OCI-M2 (cell line): ENCODE results near the gene SS18L1.

ENCODE experiments used
- DNase-seq: peaks from one replicate; lab custom pipeline; 2025; ENCODE audit not compliant: unreplicated experiment; lab: John Stamatoyannopoulos, UW

The SS18L1 gene

DNA sequence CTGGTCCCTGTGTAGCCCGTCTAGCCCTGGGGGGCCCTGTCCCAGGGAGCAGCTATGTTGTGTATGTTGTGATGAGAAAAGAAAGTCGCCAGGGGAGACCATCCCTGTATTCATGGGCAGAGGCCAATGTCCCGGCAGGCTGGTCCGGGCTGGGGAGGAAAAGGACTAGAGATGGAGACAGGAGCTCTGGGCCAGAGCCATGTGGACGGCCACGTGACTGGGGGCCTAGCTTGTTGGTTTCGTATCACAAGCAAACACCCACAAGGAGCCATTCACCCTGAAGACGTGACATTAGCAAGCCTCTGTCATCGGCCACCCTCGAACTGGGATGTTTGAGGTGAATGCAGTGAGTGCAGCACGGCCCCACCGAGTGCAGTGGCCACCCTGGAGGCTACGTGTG is 79.4 kb downstream of the SS18L1 start:
- no peak for DNase-seq

DNA sequence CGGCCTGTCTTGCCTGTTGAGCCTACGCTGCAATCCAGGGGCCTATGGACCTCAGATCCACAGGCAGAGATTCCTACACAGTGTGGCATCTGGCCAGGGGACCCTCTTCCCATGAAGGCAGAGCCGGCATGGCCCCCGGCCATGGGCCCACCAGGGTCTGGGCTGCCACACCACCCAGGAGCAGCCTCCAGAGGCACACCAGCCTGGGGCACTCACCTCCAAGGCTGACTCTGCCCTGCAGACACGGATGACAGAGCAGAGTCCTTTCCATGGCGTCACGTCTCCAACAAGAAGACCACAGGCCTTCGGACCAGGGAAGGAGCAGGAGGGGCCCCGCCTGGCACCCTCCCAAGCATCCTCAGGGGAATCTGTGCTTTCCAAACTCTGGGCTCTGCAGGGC is 80.0 kb downstream of the SS18L1 start:
- DNase-seq: no peak

DNA sequence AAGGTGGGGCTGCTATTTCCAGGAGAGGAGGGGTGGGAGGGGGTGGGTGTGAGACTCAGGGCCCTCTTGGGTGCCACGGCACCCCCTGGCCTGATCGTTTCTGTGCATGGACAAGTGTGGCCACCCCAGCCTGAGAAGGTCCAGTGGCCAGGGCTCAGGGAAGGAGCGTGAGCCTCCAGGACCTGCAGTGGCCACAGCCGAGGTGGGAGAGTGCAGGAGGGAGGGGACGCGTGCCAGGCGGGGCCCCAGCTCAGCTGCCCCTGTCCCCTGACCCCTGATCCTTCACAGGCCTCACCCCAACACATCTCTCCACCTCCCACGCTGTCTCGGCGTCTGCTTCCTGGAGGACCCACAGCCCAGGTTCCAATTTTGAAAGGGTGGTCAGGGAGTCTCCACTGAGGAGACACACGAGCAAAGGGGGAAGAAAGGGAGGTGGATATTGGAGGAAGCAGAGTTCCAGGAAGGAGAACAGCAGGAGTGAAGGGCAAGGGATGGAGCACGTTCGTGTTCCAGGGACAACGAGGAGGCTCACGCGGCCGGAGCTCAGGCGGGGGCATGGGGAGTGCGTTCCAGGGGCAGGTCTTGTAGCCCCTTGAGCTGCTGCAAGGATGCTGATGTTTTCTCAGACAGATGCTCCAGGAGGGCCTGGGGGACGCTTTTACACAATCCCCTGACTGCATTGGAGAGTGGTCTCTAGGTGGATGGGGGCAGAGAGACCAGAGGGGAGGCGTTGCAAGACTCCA is 80.7 kb downstream of the SS18L1 start:
- DNase-seq: no peak

DNA sequence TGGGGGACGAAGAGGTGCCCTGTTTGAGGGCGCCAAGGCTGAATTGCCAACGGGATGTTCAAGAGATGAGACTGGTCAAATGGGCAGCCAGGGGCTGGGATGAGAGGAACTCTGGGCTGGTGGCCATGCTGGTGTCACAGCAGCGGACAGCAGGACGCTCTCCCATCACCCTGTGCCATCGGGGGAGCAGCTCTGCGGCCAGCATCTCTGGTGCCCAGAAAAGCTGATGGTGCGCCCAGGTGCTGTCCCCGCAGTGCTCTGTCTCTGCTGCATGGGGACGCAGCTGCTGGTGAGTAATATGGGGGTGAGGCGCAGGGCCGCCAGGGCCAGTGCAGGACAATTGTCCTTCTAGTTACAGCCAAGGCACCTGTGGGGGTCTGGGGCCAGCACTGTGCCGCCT is 81.5 kb downstream of the SS18L1 start:
- no peak for DNase-seq

GRCh38 chr20:62225820-62226635 is 82.5 kb downstream of the SS18L1 start:
- DNase-seq: no peak

- no peak for DNase-seq
These were observed 83.4 kb downstream of the SS18L1 start for GRCh38 chr20:62226707-62227590.

- DNase-seq: no peak
These were observed 84.0 kb downstream of the SS18L1 start for GRCh38 chr20:62227591-62227976.

GRCh38 chr20:62227977-62228958 is 84.7 kb downstream of the SS18L1 start:
- no peak for DNase-seq

DNA sequence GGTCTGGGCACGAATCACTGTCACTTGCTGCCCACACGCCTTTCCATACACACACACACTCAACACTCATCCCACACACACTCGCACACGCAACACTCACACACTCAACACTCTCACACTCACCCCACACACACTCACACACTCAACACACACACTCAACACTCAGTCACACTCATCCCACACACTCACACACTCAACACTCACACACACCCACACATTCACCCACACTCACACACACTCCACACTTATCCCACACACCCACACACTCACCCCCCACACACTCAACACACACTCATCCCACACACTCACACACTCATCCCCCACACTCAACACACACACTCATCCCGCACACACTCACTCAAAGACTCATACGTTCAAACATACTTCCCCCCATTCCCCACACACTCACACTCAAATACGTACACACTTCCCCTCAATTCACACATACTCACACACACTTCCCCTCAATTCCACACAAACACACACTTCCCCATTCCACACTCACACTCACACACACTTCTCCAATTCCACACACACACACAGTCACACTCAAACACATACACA is 85.5 kb downstream of the SS18L1 start:
- DNase-seq: no peak

- DNase-seq: no peak
These were observed 86.1 kb downstream of the SS18L1 start for GRCh38 chr20:62229667-62230066.

DNA sequence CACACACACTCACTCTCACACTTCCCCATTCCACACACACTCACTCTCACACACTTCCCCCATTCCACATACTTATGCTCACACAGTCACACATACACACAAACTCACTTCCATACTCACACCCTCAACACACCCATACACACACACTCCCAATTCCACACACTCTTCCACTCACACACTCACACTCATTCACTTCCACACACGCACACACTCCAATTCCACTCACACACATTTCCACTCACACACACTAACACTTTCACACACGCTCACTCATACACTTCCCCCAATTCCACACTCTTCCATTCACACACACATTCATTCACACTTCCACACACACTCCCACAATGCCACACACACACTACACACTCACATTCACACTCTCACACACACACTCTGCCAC is 86.7 kb downstream of the SS18L1 start:
- DNase-seq: no peak

DNA sequence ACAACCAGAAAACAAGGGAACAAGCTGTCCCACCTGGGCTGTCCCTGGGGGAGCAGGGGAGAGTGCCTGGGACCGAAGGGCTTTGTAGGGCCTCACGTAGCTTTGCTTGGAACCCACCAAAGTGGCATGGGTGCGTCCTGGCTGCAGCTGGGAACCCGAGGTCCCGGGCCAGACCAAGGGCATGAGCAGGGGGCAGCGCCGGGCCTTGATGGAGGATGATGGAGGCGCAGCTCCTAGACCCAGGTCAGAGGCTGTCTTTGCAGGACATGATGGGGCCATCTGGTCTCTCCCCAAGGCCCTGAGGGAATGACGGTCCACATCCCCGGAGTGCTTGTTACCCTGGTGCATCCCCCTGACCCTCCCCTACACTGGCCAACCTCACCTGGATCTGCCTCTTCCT is 87.1 kb downstream of the SS18L1 start:
- DNase-seq: no peak

- DNase-seq: no peak
These were observed 87.7 kb downstream of the SS18L1 start for GRCh38 chr20:62231292-62231691.
